Endothelial cell (in vitro differentiated cells): ENCODE data around the gene SLC5A6. TPM values are rescaled to one million over a fixed set of nuclear protein-coding genes. Genes with fewer than 3 reads are reported as not detected.

Experiments used
- DNase-seq: peaks from one replicate; pipeline ENCODE4 v3.0.0; 2021; ENCODE audit warnings: low spot score
- H3K27ac Mint-ChIP-seq: one replicate; pipeline ENCODE4 v1.8.0; 2021; ENCODE audit warnings: mixed read lengths, inconsistent platforms; ENCODE audit not compliant: unreplicated experiment
- H3K27me3 Mint-ChIP-seq: one replicate; pipeline ENCODE4 v1.8.0; 2021; ENCODE audit warnings: mild to moderate bottlenecking, moderate library complexity, mixed read lengths, inconsistent platforms; ENCODE audit not compliant: unreplicated experiment
- H3K36me3 Mint-ChIP-seq: one replicate; pipeline ENCODE4 v1.8.0; 2021; ENCODE audit warnings: mild to moderate bottlenecking, low read depth, mixed read lengths, inconsistent platforms; ENCODE audit not compliant: unreplicated experiment
- H3K4me1 Mint-ChIP-seq: one replicate; pipeline ENCODE4 v1.8.0; 2021; ENCODE audit warnings: mild to moderate bottlenecking, mixed read lengths, inconsistent platforms; ENCODE audit not compliant: unreplicated experiment
- H3K4me3 Mint-ChIP-seq: one replicate; pipeline ENCODE4 v1.8.0; 2021; ENCODE audit warnings: mild to moderate bottlenecking, mixed read lengths, inconsistent platforms; ENCODE audit not compliant: unreplicated experiment
- H3K9me3 Mint-ChIP-seq: one replicate; pipeline ENCODE4 v1.8.0; 2021; ENCODE audit warnings: mixed read lengths, inconsistent platforms; ENCODE audit not compliant: unreplicated experiment
- total RNA-seq: library from RNA; stranded (reverse); fragmentation: NEBNext Ultra II Directional; extraction: Animal tissue kit (Norgen Biotek cat#: 25700); gene quantifications from one replicate; pipeline ENCODE4 v1.2.1, GENCODE V29; 2021; ENCODE audit not compliant: unreplicated experiment
- TF ChIP-seq, protein P1 (sequence below): fragments of 200-600 bp; sonication (generic); IDR thresholded peaks from one replicate; pipeline ENCODE4 v1.5.0; 2021; ENCODE audit warnings: antibody characterized with exemption; ENCODE audit not compliant: unreplicated experiment

Gene SLC5A6
- total RNA-seq, 1 donor from 2014 or later = 63.0 TPM

DNA sequence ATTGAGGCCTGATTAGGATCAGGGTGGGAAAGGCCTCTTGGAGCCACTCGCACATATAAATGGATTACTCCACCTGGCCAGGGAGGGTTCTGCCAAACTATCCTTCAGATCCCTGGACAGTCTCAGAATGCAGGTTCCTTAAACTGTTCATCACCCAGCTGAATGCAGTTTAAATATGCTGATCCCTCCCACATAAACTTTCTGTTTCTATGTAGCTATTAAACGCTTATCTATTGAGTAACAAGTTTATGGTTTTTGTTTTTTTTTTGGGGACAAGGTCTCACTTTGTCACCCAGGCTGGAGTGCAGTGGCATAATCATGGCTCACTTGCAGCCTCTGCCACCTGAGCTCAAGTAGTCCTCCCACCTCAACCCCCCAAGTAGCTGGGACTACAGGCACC is 7.0 kb upstream of the SLC5A6 start:
- Mint-ChIP-seq H3K4me3 (no peak overlapping the region), H3K27ac (no peak overlapping the region), H3K9me3 (no peaks in the 10 kb centered on the region), H3K27me3 (peaks cover 19% of the 10 kb centered on the region), H3K36me3 (peaks cover 41% of the 10 kb centered on the region), H3K4me1 (peaks cover 15% of the 10 kb centered on the region)
- TF ChIP-seq, protein P1, sequence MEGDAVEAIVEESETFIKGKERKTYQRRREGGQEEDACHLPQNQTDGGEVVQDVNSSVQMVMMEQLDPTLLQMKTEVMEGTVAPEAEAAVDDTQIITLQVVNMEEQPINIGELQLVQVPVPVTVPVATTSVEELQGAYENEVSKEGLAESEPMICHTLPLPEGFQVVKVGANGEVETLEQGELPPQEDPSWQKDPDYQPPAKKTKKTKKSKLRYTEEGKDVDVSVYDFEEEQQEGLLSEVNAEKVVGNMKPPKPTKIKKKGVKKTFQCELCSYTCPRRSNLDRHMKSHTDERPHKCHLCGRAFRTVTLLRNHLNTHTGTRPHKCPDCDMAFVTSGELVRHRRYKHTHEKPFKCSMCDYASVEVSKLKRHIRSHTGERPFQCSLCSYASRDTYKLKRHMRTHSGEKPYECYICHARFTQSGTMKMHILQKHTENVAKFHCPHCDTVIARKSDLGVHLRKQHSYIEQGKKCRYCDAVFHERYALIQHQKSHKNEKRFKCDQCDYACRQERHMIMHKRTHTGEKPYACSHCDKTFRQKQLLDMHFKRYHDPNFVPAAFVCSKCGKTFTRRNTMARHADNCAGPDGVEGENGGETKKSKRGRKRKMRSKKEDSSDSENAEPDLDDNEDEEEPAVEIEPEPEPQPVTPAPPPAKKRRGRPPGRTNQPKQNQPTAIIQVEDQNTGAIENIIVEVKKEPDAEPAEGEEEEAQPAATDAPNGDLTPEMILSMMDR = no peak
- DNase-seq = no peak

DNA sequence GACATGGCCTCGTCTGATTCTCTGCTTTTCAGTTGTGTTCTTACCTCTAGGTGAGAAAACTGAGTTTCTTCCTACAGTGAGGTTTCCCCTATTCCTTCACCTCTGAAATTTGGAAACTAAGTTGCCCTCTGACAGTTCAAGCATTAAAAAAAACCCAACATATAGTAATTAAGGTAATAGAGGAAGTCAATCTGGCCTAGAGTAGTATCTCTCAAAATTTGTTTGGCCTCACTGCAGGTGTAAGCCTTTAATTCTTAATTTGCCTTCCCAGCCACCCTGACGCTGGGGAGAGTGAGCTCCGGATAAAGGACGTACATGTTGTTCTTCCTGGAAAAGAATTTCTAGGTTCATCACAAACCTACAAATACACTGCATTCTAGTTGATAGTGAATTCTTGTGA is 6.5 kb upstream of the SLC5A6 start:
- no peak overlapping the region for H3K27ac Mint-ChIP-seq
- TF ChIP-seq, protein P1 = no peak
- peaks cover 20% of the 10 kb centered on the region for H3K27me3 Mint-ChIP-seq
- H3K4me3 Mint-ChIP-seq = peak overlapping the region; percentile 67
- DNase-seq = no peak
- H3K36me3 Mint-ChIP-seq = peaks cover 42% of the 10 kb centered on the region
- peaks cover 16% of the 10 kb centered on the region for H3K4me1 Mint-ChIP-seq
- H3K9me3 Mint-ChIP-seq = no peaks in the 10 kb centered on the region

DNA sequence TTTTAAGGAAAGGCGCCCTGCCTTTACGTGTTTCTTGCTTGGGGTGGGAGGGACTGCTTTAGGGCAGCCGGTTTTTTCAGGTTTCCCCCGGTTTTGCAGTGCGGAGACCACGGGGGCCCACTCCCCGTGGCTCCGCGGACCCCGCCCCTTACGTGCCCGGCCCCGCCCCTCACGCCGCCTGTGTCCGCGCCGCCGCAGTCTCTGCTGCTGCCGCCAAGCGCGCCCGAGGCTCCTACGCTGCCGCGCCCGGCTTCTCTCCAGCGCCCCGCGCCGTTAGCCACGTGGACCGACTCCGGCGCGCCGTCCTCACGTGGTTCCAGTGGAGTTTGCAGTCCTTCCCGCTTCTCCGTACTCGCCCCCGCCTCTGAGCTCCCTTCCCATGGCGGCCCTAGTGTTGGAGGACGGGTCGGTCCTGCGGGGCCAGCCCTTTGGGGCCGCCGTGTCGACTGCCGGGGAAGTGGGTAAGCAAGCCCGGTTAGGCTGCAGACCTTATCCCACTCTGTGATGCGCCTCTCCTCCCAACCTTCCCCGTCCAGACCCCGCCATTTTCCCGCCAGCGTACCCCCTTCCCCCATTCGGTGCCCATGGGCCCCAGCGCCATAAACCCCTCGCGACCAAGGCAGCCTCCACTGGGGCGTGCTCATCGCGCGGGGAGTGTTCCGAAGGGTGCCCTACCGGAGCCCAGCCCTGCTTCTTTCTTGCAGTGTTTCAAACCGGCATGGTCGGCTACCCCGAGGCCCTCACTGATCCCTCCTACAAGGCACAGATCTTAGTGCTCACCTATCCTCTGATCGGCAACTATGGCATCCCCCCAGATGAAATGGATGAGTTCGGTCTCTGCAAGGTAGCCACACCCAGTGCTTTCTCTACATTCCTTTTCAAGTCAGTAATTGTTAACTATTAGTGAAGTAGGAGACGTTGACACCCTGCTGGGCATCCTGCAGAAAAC is 5.4 kb upstream of the SLC5A6 start, which contains the start of gene CAD:
Gene CAD, plus strand, starts transcription at position 197 of the 949 bp plus-strand sequence. Its CDS starts 183 bp downstream, at position 380.
- Mint-ChIP-seq H3K9me3 (no peaks in the 10 kb centered on the region), H3K27me3 (peaks cover 27% of the 10 kb centered on the region), H3K36me3 (peaks cover 43% of the 10 kb centered on the region), H3K4me3 (peak within 1 kb of the TSS; percentile 96), H3K27ac (peak within 1 kb of the TSS; percentile 95), H3K4me1 (peaks cover 27% of the 10 kb centered on the region)
- TF ChIP-seq, protein P1 = no peak
- DNase-seq = peak; percentile 84

DNA sequence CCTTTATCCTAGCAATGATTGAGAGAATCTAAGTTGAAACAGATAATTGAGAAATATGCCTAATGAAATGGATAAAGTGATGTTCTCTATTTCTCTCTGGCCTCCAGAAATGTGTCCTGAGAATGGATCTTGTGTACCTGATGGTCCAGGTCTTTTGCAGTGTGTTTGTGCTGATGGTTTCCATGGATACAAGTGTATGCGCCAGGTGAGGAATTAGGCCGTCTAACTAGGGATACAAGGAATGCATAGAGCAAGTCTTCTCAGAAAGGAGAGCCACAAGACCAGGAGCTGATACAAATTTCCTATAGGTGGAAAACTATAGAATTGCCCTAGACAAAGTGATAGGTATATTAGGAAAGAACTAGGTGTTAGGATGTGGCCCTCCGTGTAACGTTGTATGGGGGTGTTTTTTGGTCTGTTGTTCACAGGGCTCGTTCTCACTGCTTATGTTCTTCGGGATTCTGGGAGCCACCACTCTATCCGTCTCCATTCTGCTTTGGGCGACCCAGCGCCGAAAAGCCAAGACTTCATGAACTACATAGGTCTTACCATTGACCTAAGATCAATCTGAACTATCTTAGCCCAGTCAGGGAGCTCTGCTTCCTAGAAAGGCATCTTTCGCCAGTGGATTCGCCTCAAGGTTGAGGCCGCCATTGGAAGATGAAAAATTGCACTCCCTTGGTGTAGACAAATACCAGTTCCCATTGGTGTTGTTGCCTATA is 4.5 kb upstream of the SLC5A6 start:
- Mint-ChIP-seq H3K4me3 (peak overlapping the region; percentile 86), H3K27ac (peak overlapping the region; percentile 95), H3K9me3 (no peaks in the 10 kb centered on the region), H3K36me3 (peaks cover 36% of the 10 kb centered on the region), H3K4me1 (peaks cover 28% of the 10 kb centered on the region), H3K27me3 (peaks cover 28% of the 10 kb centered on the region)
- TF ChIP-seq, protein P1 = no peak
- DNase-seq = no peak
